H1 (cell line): ENCODE results near the gene CHI3L2. TPM values are rescaled to one million over a fixed set of nuclear protein-coding genes. Genes with fewer than 3 reads are reported as not detected.

Source experiments
- CTCF ChIA-PET: fragments of 300-600 bp; sonication (Branson Sonifier 250); formaldehyde crosslinking; loops from one replicate; lab custom pipeline; 2021; ENCODE audit not compliant: partially characterized antibody; lab: Charles Lee
- POLR2A ChIA-PET: fragments of 300-600 bp; sonication (Branson Sonifier 250); formaldehyde crosslinking; loops from one replicate; lab custom pipeline; 2021; ENCODE audit warnings: inconsistent platforms; ENCODE audit not compliant: partially characterized antibody; lab: Charles Lee
- DNase-seq, 2 experiments: peaks; one replicate each; pipeline versions ENCODE4 v3.0.0 to v3.0.0-alpha.2; 2010 to 2022; ENCODE audit warnings: low spot score in 2 of 2, low read depth in 1 of 2, mixed read lengths in 1 of 2
- FAIRE-seq: peaks from 2 replicates; lab custom pipeline; 2011; peaks lifted over from hg19 to GRCh38; lab: Jason Lieb, UNC
- H2AFZ ChIP-seq: 2 replicates; pipeline ENCODE4 v1.8.1; 2012; ENCODE audit warnings: low read length, inconsistent platforms
- H2AK5ac ChIP-seq: 2 replicates; pipeline ENCODE4 v1.6.1; 2013; ENCODE audit warnings: low read depth, low read length
- H2BK120ac ChIP-seq: replicated peaks from 2 replicates; pipeline ENCODE3; 2013; ENCODE audit warnings: low read depth, low read length, inconsistent platforms
- H2BK12ac ChIP-seq: 2 replicates; pipeline ENCODE4 v1.6.1; 2013; ENCODE audit warnings: low read depth, low read length
- H2BK15ac ChIP-seq: 2 replicates; pipeline ENCODE4 v1.6.1; 2013; ENCODE audit warnings: low read length
- H2BK20ac ChIP-seq: 2 replicates; pipeline ENCODE4 v1.6.1; 2013; ENCODE audit warnings: low read length
- H2BK5ac ChIP-seq: 2 replicates; pipeline ENCODE4 v1.6.1; 2013; ENCODE audit warnings: low read depth, low read length
- H3K14ac ChIP-seq: 2 replicates; pipeline ENCODE4 v1.6.1; 2013; ENCODE audit warnings: inconsistent platforms; ENCODE audit not compliant: insufficient read length
- H3K18ac ChIP-seq: 2 replicates; pipeline ENCODE4 v1.6.1; 2013; ENCODE audit warnings: low read length; ENCODE audit errors: extremely low read depth
- H3K23ac ChIP-seq: 2 replicates; pipeline ENCODE4 v1.6.1; 2013; ENCODE audit warnings: inconsistent platforms; ENCODE audit not compliant: insufficient read length
- H3K23me2 ChIP-seq: 2 replicates; pipeline ENCODE4 v1.6.1; 2013; ENCODE audit warnings: low read depth, low read length
- H3K27ac ChIP-seq: 2 replicates; pipeline ENCODE4 v1.6.1; 2011; ENCODE audit warnings: low read depth, low read length, inconsistent platforms
- H3K27me3 ChIP-seq, 4 experiments: replicated peaks in 1 of 4; 1 replicate in 1 of 4; 2 replicates in 3 of 4; pipeline versions ENCODE4 v1.6.1 to v1.8.1; 2011 to 2013; ENCODE audit warnings: low read length in 3 of 4, mild to moderate bottlenecking in 3 of 4, inconsistent platforms in 2 of 4, mixed read lengths in 2 of 4, moderate library complexity in 1 of 4; ENCODE audit not compliant: control insufficient read depth in 3 of 4, insufficient read depth in 3 of 4; ENCODE audit errors: extremely low read depth in 1 of 4
- H3K36me3 ChIP-seq, 4 experiments: 2 replicates each; pipeline versions ENCODE4 v1.6.1 to v1.8.1; 2011 to 2013; ENCODE audit warnings: mild to moderate bottlenecking in 4 of 4, low read length in 3 of 4, moderate library complexity in 2 of 4, control low read depth in 1 of 4, inconsistent platforms in 1 of 4; ENCODE audit not compliant: insufficient read depth in 4 of 4, control insufficient read depth in 2 of 4
- H3K4ac ChIP-seq: replicated peaks from 2 replicates; pipeline ENCODE3; 2013; ENCODE audit warnings: low read length, low read depth, mixed read lengths, inconsistent platforms; ENCODE audit not compliant: insufficient read length
- H3K4me1 ChIP-seq, 4 experiments: replicated peaks in 1 of 4; 1 replicate in 1 of 4; 2 replicates in 3 of 4; pipeline versions ENCODE4 v1.6.1 to v1.8.1; 2011 to 2013; ENCODE audit warnings: low read length in 3 of 4, inconsistent platforms in 2 of 4, mixed read lengths in 1 of 4; ENCODE audit not compliant: insufficient read depth in 4 of 4, control insufficient read depth in 3 of 4
- H3K4me2 ChIP-seq, 2 experiments: 2 replicates each; pipeline versions ENCODE4 v1.6.1 to v1.8.1; 2011 to 2013; ENCODE audit warnings: low read depth in 2 of 2, low read length in 2 of 2, control low read depth in 1 of 2, inconsistent platforms in 1 of 2, mild to moderate bottlenecking in 1 of 2; ENCODE audit not compliant: insufficient read depth in 1 of 2
- H3K4me3 ChIP-seq, 4 experiments: fragments of 200-600, 300-600 bp in 1 of 4; sonication (generic), shearing (Covaris generic), sonication (Bioruptor Twin) in 1 of 4; 2 replicates each; pipeline versions ENCODE4 v1.5.1 to v1.8.1; 2011 to 2016; ENCODE audit warnings: low read length in 4 of 4, low read depth in 3 of 4, control low read depth in 2 of 4, inconsistent platforms in 2 of 4, mild to moderate bottlenecking in 2 of 4, mixed read lengths in 1 of 4, moderate library complexity in 1 of 4; ENCODE audit not compliant: insufficient read depth in 2 of 4; ENCODE audit errors: extremely low read depth in 1 of 4
- H3K56ac ChIP-seq: replicated peaks from 2 replicates; pipeline ENCODE3; 2013; ENCODE audit warnings: low read depth, mild to moderate bottlenecking, mixed read lengths, low read length, inconsistent platforms; ENCODE audit not compliant: insufficient read length
- H3K79me1 ChIP-seq: 2 replicates; pipeline ENCODE4 v1.6.1; 2013; ENCODE audit warnings: low read depth, low read length, control low read depth
- H3K79me2 ChIP-seq, 2 experiments: 2 replicates each; pipeline versions ENCODE4 v1.6.1 to v1.8.1; 2012 to 2013; ENCODE audit warnings: low read length in 2 of 2, mild to moderate bottlenecking in 2 of 2, inconsistent platforms in 1 of 2; ENCODE audit not compliant: insufficient read depth in 2 of 2, control insufficient read depth in 1 of 2
- H3K9ac ChIP-seq, 4 experiments: replicated peaks in 1 of 4; 1 replicate in 1 of 4; 2 replicates in 3 of 4; pipeline versions ENCODE4 v1.6.1 to v1.8.1; 2011 to 2013; ENCODE audit warnings: low read depth in 3 of 4, low read length in 3 of 4, control low read depth in 2 of 4, mild to moderate bottlenecking in 2 of 4, moderate library complexity in 2 of 4, inconsistent platforms in 1 of 4; ENCODE audit errors: extremely low read depth in 1 of 4
- H3K9me3 ChIP-seq, 2 experiments: 2 replicates each; pipeline versions ENCODE4 v1.6.1 to v1.8.1; 2012 to 2013; ENCODE audit warnings: mild to moderate bottlenecking in 2 of 2, moderate library complexity in 2 of 2, control low read depth in 1 of 2, inconsistent platforms in 1 of 2, low read depth in 1 of 2, low read length in 1 of 2, mixed read lengths in 1 of 2; ENCODE audit not compliant: insufficient read depth in 2 of 2
- H4K20me1 ChIP-seq, 2 experiments: replicated peaks in 1 of 2; 2 replicates each; pipeline versions ENCODE3 to v1.8.1; 2011 to 2013; ENCODE audit warnings: inconsistent platforms in 2 of 2, low read length in 2 of 2, mild to moderate bottlenecking in 1 of 2; ENCODE audit not compliant: insufficient read depth in 2 of 2, control insufficient read depth in 1 of 2
- H4K5ac ChIP-seq: 2 replicates; pipeline ENCODE4 v1.6.1; 2013; ENCODE audit warnings: low read length, low read depth, mixed read lengths, inconsistent platforms; ENCODE audit not compliant: insufficient read length
- H4K8ac ChIP-seq: 2 replicates; pipeline ENCODE4 v1.8.0; 2013; ENCODE audit warnings: mild to moderate bottlenecking, moderate library complexity, low read length, inconsistent platforms; ENCODE audit not compliant: insufficient read depth; ENCODE audit errors: extremely low read depth
- H4K91ac ChIP-seq: replicated peaks from 2 replicates; pipeline ENCODE3; 2013; ENCODE audit warnings: low read length, mixed read lengths, inconsistent platforms; ENCODE audit not compliant: insufficient read length
- CBX8 ChIP-seq: fragments of 300-800, 300-1000 bp; sonication (generic); IDR thresholded peaks from 2 replicates; pipeline ENCODE4 v1.7.1; 2016; ENCODE audit warnings: low read depth, low read length, borderline replicate concordance
- CEBPB ChIP-seq: IDR thresholded peaks from 2 replicates; pipeline ENCODE4 v1.6.1; 2012; ENCODE audit warnings: low read depth, low read length
- KDM1A ChIP-seq: fragments of 200-600, 300-600 bp; sonication (generic); IDR thresholded peaks from 2 replicates; pipeline ENCODE4 v1.7.1; 2016; ENCODE audit warnings: mild to moderate bottlenecking, low read length, borderline replicate concordance
- MAFK ChIP-seq: IDR thresholded peaks from 2 replicates; pipeline ENCODE4 v1.6.1; 2012; ENCODE audit warnings: low read depth, mild to moderate bottlenecking, improper control_type of control experiment, low read length
- NANOG ChIP-seq: IDR thresholded peaks from 2 replicates; pipeline ENCODE4 v1.6.1; 2011; ENCODE audit warnings: low read length, low read depth, mild to moderate bottlenecking, inconsistent platforms; ENCODE audit not compliant: insufficient read depth, poor library complexity, severe bottlenecking
- PHF8 ChIP-seq: fragments of 200-600 bp; sonication (generic); conservative IDR thresholded peaks from 2 replicates; pipeline ENCODE4 v1.7.1; 2012; ENCODE audit warnings: low read depth, mild to moderate bottlenecking, inconsistent platforms, low read length, moderate library complexity
- POLR2A ChIP-seq, 2 experiments: IDR thresholded peaks; 1 replicate in 1 of 2; 2 replicates in 1 of 2; pipeline ENCODE4 v1.6.1; 2011; ENCODE audit warnings: low read depth in 2 of 2, low read length in 2 of 2, mild to moderate bottlenecking in 2 of 2; ENCODE audit errors: control extremely low read depth in 1 of 2
- RAD21 ChIP-seq, 2 experiments: IDR thresholded peaks in 1 of 2; conservative IDR thresholded peaks in 1 of 2; 2 replicates each; pipeline ENCODE4 v1.6.1; 2011; ENCODE audit warnings: low read depth in 2 of 2, low read length in 2 of 2, improper control_type of control experiment in 1 of 2, inconsistent platforms in 1 of 2, mild to moderate bottlenecking in 1 of 2, moderate library complexity in 1 of 2
- RFX5 ChIP-seq: IDR thresholded peaks from 2 replicates; pipeline ENCODE4 v1.6.1; 2011; ENCODE audit warnings: low read depth, low read length, improper control_type of control experiment, borderline replicate concordance
- RXRA ChIP-seq: IDR thresholded peaks from 2 replicates; pipeline ENCODE4 v1.6.1; 2011; ENCODE audit warnings: low read depth, mild to moderate bottlenecking, low read length, moderate library complexity; ENCODE audit not compliant: insufficient read depth
- SRF ChIP-seq: IDR thresholded peaks from 2 replicates; pipeline ENCODE4 v1.6.1; 2011; ENCODE audit warnings: mild to moderate bottlenecking, low read depth, low read length, moderate library complexity
- TAF7 ChIP-seq: optimal IDR thresholded peaks from 2 replicates; pipeline ENCODE3; 2011; ENCODE audit warnings: low read depth, mild to moderate bottlenecking, inconsistent platforms, low read length, moderate library complexity, borderline replicate concordance
- WGBS, 2 experiments: shearing (Covaris generic) in 1 of 2; methylation state at CpG; one replicate each; pipeline versions ENCODE4 v1.1.6 to v1.1.7; 2013 to 2015; ENCODE audit warnings: low lambda C conversion rate in 2 of 2, mixed read lengths in 2 of 2, inconsistent platforms in 1 of 2, low coverage in 1 of 2, missing lambda C conversion rate in 1 of 2; ENCODE audit not compliant: insufficient replicate concordance in 2 of 2, insufficient coverage in 1 of 2, insufficient read length in 1 of 2; ENCODE audit errors: extremely low coverage in 1 of 2, missing lambda C conversion rate in 1 of 2; 5-methylcytosine and 5-hydroxymethylcytosine counted together
- polyA plus RNA-seq, 7 experiments: library from polyadenylated mRNA; depleted of rRNA in 3 of 7; stranded (reverse) in 5 of 7; unstranded in 2 of 7; fragments of >200 nt in 5 of 7; fragments of 200-250 nt in 2 of 7; gene quantifications; 1 replicate in 5 of 7; 2 replicates in 1 of 7; 4 replicates in 1 of 7; pipeline versions ENCODE4 v1.2.1 to v1.2.3, GENCODE V29; 2011 to 2013; ENCODE audit warnings: missing spikeins in 2 of 7, mixed read lengths in 2 of 7
- total RNA-seq: library from RNA; stranded (reverse); fragmentation: NEBNext Ultra II Directional; extraction: Animal tissue kit (Norgen Biotek cat#: 25700); gene quantifications from 2 replicates; pipeline ENCODE4 v1.2.1, GENCODE V29; 2021

The CHI3L2 gene
- total and polyA plus RNA-seq, 2 of the 8 experiments (the other 6 are each of a cell fraction or from before 2014, with no cell fraction given): not detected

- WGBS, 2 experiments: 71% methylated on average over 5 of the region's 5 CpGs; no CpG with 5 or more reads in 1 of the 2 experiments
- no peak for FAIRE-seq
- TF ChIP-seq POLR2A (IDR thresholded peaks at IDR 0.05; ENCODE audit: control extremely low read depth in 1 of 2, low read depth in 2 of 2, low read length in 2 of 2) (no peak), SRF (no peak), KDM1A (no peak), PHF8 (no peak), CEBPB (no peak), RXRA (no peak), CBX8 (no peak), RAD21 (IDR thresholded peaks at IDR 0.05 in 1 of 2, conservative IDR thresholded peaks at IDR 0.05 in 1 of 2; ENCODE audit: low read depth in 2 of 2, low read length in 2 of 2) (no peak), RFX5 (no peak), MAFK (no peak), NANOG (no peak), TAF7 (no peak)
Observed at GRCh38 chr1:111219557-111220286, 7.8 kb upstream of the CHI3L2 start.

More at GRCh38 chr1:111219557-111220286, 7.8 kb upstream of the CHI3L2 start:
- H3K27ac ChIP-seq: no peak overlapping the region
- H3K4me3 ChIP-seq: no peak overlapping the region
- H3K4me2 ChIP-seq: no peak overlapping the region
- ChIA-PET POLR2A (interaction anchor here (1.2 kb wide), 1 partner anchor 36 kb away, joined by 3 read pairs; no protein-coding TSS in a partner anchor), CTCF (interaction anchor here (0.8 to 5.4 kb wide), 13 partner anchors 12 to 223 kb away, joined by 3 to 33 read pairs (median 4); partner anchors contain the start of gene OVGP1)
- H2BK15ac ChIP-seq: no peak overlapping the region
- H3K23ac ChIP-seq: no peak overlapping the region
- 0 out of 2 replicates have a peak overlapping the region, but pooled peaks have one; percentile 7 for H2AK5ac ChIP-seq
- no peaks in the 10 kb centered on the region for H4K20me1 ChIP-seq
- H4K8ac ChIP-seq: no peak overlapping the region
- no peaks in the 10 kb centered on the region for H3K79me1 ChIP-seq
- DNase-seq: no peak
- H3K56ac ChIP-seq: no peak overlapping the region
- no peak overlapping the region for H3K9ac ChIP-seq
- no peak overlapping the region for H3K4ac ChIP-seq
- H3K36me3 ChIP-seq: no peaks in the 10 kb centered on the region
- peaks cover 0 to 11% (median 2%) of the 10 kb centered on the region in 4 experiments; a peak in 2 of 7 replicates for H3K4me1 ChIP-seq
- no peaks in the 10 kb centered on the region for H3K27me3 ChIP-seq
- H4K91ac ChIP-seq: no peak overlapping the region
- H3K9me3 ChIP-seq: no peaks in the 10 kb centered on the region; a peak in 1 of 4 replicates
- no peaks in the 10 kb centered on the region for H3K23me2 ChIP-seq
- H2AFZ ChIP-seq: no peak overlapping the region
- H2BK20ac ChIP-seq: peak overlapping the region; percentile 68; the same call in 1 of the 2 replicates
- H4K5ac ChIP-seq: no peak overlapping the region
- no peak overlapping the region for H3K18ac ChIP-seq
- H3K79me2 ChIP-seq: no peaks in the 10 kb centered on the region
- no peak overlapping the region for H2BK5ac ChIP-seq
- no peak overlapping the region for H2BK12ac ChIP-seq
- no peak overlapping the region for H3K14ac ChIP-seq
- H2BK120ac ChIP-seq: no peak overlapping the region
